ENCODE results near the gene SIPA1. TPM values are rescaled to one million over a fixed set of nuclear protein-coding genes. Genes with fewer than 3 reads are reported as not detected.

Gene SIPA1
- total and polyA plus RNA-seq, 4 donors, result 15.4 to 34.9 (median 22.8) TPM

GRCh38 chr11:65696802-65697552, 59.1 kb downstream of the SIPA1 start:
- no peaks in the 10 kb centered on the region for H3K9me3 ChIP-seq (ENCODE audit: control insufficient read depth in 4 of 4, low read length in 3 of 4)
- no peak overlapping the region for H3K9ac ChIP-seq (ENCODE audit: low read depth in 1 of 2, low read length in 2 of 2)
- peaks cover 0 to 6% (median 0%) of the 10 kb centered on the region in 4 donors for H3K4me1 ChIP-seq (ENCODE audit: control insufficient read depth in 4 of 4, insufficient read depth in 4 of 4, low read length in 3 of 4)
- no peak for TF ChIP-seq REST (IDR thresholded peaks at IDR 0.05)
- TF ChIP-seq RXRA (IDR thresholded peaks at IDR 0.05), result no peak
- TF ChIP-seq HNF4A (conservative IDR thresholded peaks at IDR 0.05), result no peak
- no peak for TF ChIP-seq MAX (IDR thresholded peaks at IDR 0.05)
- TF ChIP-seq FOXA1 (IDR thresholded peaks at IDR 0.05), result no peak
- TF ChIP-seq FOXA2 (IDR thresholded peaks at IDR 0.05), result no peak
- TF ChIP-seq ATF3 (IDR thresholded peaks at IDR 0.05), result no peak
- TF ChIP-seq YY1 (IDR thresholded peaks at IDR 0.05), result no peak
- no peak for TF ChIP-seq TAF1 (conservative IDR thresholded peaks at IDR 0.05)
- no peak for TF ChIP-seq SP1 (IDR thresholded peaks at IDR 0.05)
- no peaks in the 10 kb centered on the region for H3K36me3 ChIP-seq (ENCODE audit: control insufficient read depth in 4 of 4, insufficient read depth in 3 of 4, low read depth in 1 of 4, low read length in 3 of 4)
- WGBS, result 91% methylated on average over 5 of the region's 5 CpGs
- H3K27me3 ChIP-seq (ENCODE audit: control insufficient read depth in 4 of 4, insufficient read depth in 4 of 4, low read length in 3 of 4), result no peaks in the 10 kb centered on the region
- H3K4me3 ChIP-seq (ENCODE audit: low read depth in 1 of 3, low read length in 3 of 3), result no peak overlapping the region
- no peak for DNase-seq (ENCODE audit: low spot score)
- H3K27ac ChIP-seq (ENCODE audit: low read depth in 1 of 2, low read length in 2 of 2), result no peak overlapping the region

- peak; percentile 7 for TF ChIP-seq SP1 (IDR thresholded peaks at IDR 0.05)
- TF ChIP-seq NR2F2 (IDR thresholded peaks at IDR 0.05), result peak; percentile 54
- no peak for TF ChIP-seq YY1 (IDR thresholded peaks at IDR 0.05)
- Histone ChIP-seq H3K36me3 (ENCODE audit: control insufficient read depth in 4 of 4, insufficient read depth in 3 of 4, low read depth in 1 of 4, low read length in 3 of 4) (no peaks in the 10 kb centered on the region), H3K4me3 (ENCODE audit: low read depth in 1 of 3, low read length in 3 of 3) (no peak overlapping the region), H3K27ac (ENCODE audit: low read depth in 1 of 2, low read length in 2 of 2) (no peak overlapping the region), H3K27me3 (ENCODE audit: control insufficient read depth in 4 of 4, insufficient read depth in 4 of 4, low read length in 3 of 4) (no peaks in the 10 kb centered on the region), H3K4me1 (ENCODE audit: control insufficient read depth in 4 of 4, insufficient read depth in 4 of 4, low read length in 3 of 4) (peaks cover 0 to 6% (median 0%) of the 10 kb centered on the region in 4 donors), H3K9ac (ENCODE audit: low read depth in 1 of 2, low read length in 2 of 2) (no peak overlapping the region), H3K9me3 (ENCODE audit: control insufficient read depth in 4 of 4, low read length in 3 of 4) (no peaks in the 10 kb centered on the region)
- WGBS, result 60% methylated on average over 8 of the region's 8 CpGs
- no peak for DNase-seq (ENCODE audit: low spot score)
Measured at GRCh38 chr11:65698205-65698604, 60.3 kb downstream of the SIPA1 start.

GRCh38 chr11:65699306-65699705, 61.4 kb downstream of the SIPA1 start:
- 79% methylated on average over 7 of the region's 7 CpGs for WGBS
- no peak overlapping the region for H3K4me3 ChIP-seq (ENCODE audit: low read depth in 1 of 3, low read length in 3 of 3)
- no peak overlapping the region for H3K27ac ChIP-seq (ENCODE audit: low read depth in 1 of 2, low read length in 2 of 2)
- H3K9ac ChIP-seq (ENCODE audit: low read depth in 1 of 2, low read length in 2 of 2), result no peak overlapping the region
- H3K27me3 ChIP-seq (ENCODE audit: control insufficient read depth in 4 of 4, insufficient read depth in 4 of 4, low read length in 3 of 4), result no peaks in the 10 kb centered on the region
- H3K36me3 ChIP-seq (ENCODE audit: control insufficient read depth in 4 of 4, insufficient read depth in 3 of 4, low read depth in 1 of 4, low read length in 3 of 4), result no peaks in the 10 kb centered on the region
- DNase-seq (ENCODE audit: low spot score), result no peak
- peaks cover 0 to 6% (median 0%) of the 10 kb centered on the region in 4 donors for H3K4me1 ChIP-seq (ENCODE audit: control insufficient read depth in 4 of 4, insufficient read depth in 4 of 4, low read length in 3 of 4)
- TF ChIP-seq GABPA (IDR thresholded peaks at IDR 0.05 in 1 of 2, conservative IDR thresholded peaks at IDR 0.05 in 1 of 2) (no peak), HNF4G (IDR thresholded peaks at IDR 0.05) (no peak), YY1 (IDR thresholded peaks at IDR 0.05) (no peak), FOXA1 (IDR thresholded peaks at IDR 0.05) (no peak)
- H3K9me3 ChIP-seq (ENCODE audit: control insufficient read depth in 4 of 4, low read length in 3 of 4), result no peaks in the 10 kb centered on the region

All from liver (tissue), 9 donors.